Neural cell (in vitro differentiated cells): ENCODE data around the gene FBXL2.

Experiments
- CTCF ChIP-seq: fragments of 450-650 bp; IDR thresholded peaks from 2 replicates; pipeline ENCODE4 v1.5.1; 2014; ENCODE audit warnings: antibody characterized with exemption, mild to moderate bottlenecking, moderate library complexity; ENCODE audit not compliant: poor library complexity, severe bottlenecking
- EP300 ChIP-seq: fragments of 450-650 bp; conservative IDR thresholded peaks from 2 replicates; pipeline ENCODE4 v1.6.1; 2014; ENCODE audit warnings: antibody characterized with exemption, mild to moderate bottlenecking, moderate library complexity; ENCODE audit not compliant: poor library complexity, severe bottlenecking
- EZH2 ChIP-seq: fragments of 200-600, 300-800 bp; shearing (Covaris generic), sonication (generic); IDR thresholded peaks from 2 replicates; pipeline ENCODE4 v1.6.1; 2014; ENCODE audit warnings: antibody characterized with exemption, low read length, borderline replicate concordance, mild to moderate bottlenecking; ENCODE audit not compliant: insufficient read depth, poor library complexity, severe bottlenecking
- MXI1 ChIP-seq: fragments of 450-650 bp; conservative IDR thresholded peaks from 2 replicates; pipeline ENCODE4 v1.6.1; 2014; ENCODE audit warnings: antibody characterized with exemption, mild to moderate bottlenecking; ENCODE audit not compliant: poor library complexity, severe bottlenecking
- POLR2AphosphoS5 ChIP-seq: IDR thresholded peaks from 2 replicates; pipeline ENCODE4 v1.6.1; 2012
- RAD21 ChIP-seq: fragments of 450-650 bp; conservative IDR thresholded peaks from 2 replicates; pipeline ENCODE4 v1.6.1; 2014; ENCODE audit warnings: antibody characterized with exemption, mild to moderate bottlenecking, moderate library complexity
- REST ChIP-seq: IDR thresholded peaks from 2 replicates; pipeline ENCODE4 v1.6.1; 2012; ENCODE audit warnings: borderline replicate concordance
- SMC3 ChIP-seq: fragments of 450-650 bp; conservative IDR thresholded peaks from 2 replicates; pipeline ENCODE4 v1.6.1; 2014; ENCODE audit warnings: antibody characterized with exemption, mild to moderate bottlenecking, moderate library complexity; ENCODE audit not compliant: poor library complexity
- TAF1 ChIP-seq: IDR thresholded peaks from 2 replicates; pipeline ENCODE4 v1.6.1; 2012; ENCODE audit warnings: low read depth

- TF ChIP-seq CTCF (no peak), EZH2 (no peak), SMC3 (no peak), EP300 (no peak), POLR2AphosphoS5 (no peak), REST (no peak), TAF1 (no peak), RAD21 (no peak), MXI1 (no peak)
Measured at GRCh38 chr3:33236005-33236404, 41.2 kb upstream of the FBXL2 start.
